Cardiac muscle cell (in vitro differentiated cells and primary cell): Measurements from ENCODE around the gene IL17RE. TPM values are rescaled to one million over a fixed set of nuclear protein-coding genes. Genes with fewer than 3 reads are reported as not detected.

Experiments
- DNase-seq, 2 donors: peaks; one replicate each; pipeline versions ENCODE4 v3.0.0 to v3.0.0-alpha.2; 2010 to 2017; ENCODE audit warnings: low read depth in 1 of 2, low spot score in 1 of 2
- H3K27ac ChIP-seq: fragments of 200-600 bp; sonication (generic); 2 replicates; pipeline ENCODE4 v1.5.1; 2016
- H3K27me3 ChIP-seq: fragments of 200-600 bp; sonication (generic); 2 replicates; pipeline ENCODE4 v1.6.0; 2016; ENCODE audit warnings: control low read depth
- H3K36me3 ChIP-seq: fragments of 200-600 bp; sonication (generic); 2 replicates; pipeline ENCODE4 v1.5.1; 2016; ENCODE audit warnings: control low read depth
- H3K4me1 ChIP-seq: fragments of 200-600 bp; sonication (generic); 2 replicates; pipeline ENCODE4 v1.8.1; 2017; ENCODE audit warnings: low read depth, mild to moderate bottlenecking, mixed run types
- H3K4me3 ChIP-seq: fragments of 200-600 bp; sonication (generic); 2 replicates; pipeline ENCODE4 v1.5.1; 2016; ENCODE audit warnings: mild to moderate bottlenecking
- H3K9me3 ChIP-seq: fragments of 200-600 bp; sonication (generic); 2 replicates; pipeline ENCODE4 v1.5.1; 2017; ENCODE audit warnings: low read depth, mild to moderate bottlenecking, control low read depth
- CTCF ChIP-seq: IDR thresholded peaks from 2 replicates; pipeline ENCODE4 v1.5.1; 2012; ENCODE audit warnings: low read depth, mild to moderate bottlenecking, low read length
- polyA plus RNA-seq: library from polyadenylated mRNA; unstranded; fragments of >200 nt; fragmentation: Nextera tagmentation; extraction: Ambion mirVana; gene quantifications from 2 replicates; pipeline ENCODE4 v1.2.1, GENCODE V29; 2016
- total RNA-seq: library from RNA; depleted of rRNA; stranded (reverse); fragments of >200 nt; gene quantifications from 2 replicates; pipeline ENCODE4 v1.2.3, GENCODE V29; 2016

IL17RE gene
- total and polyA plus RNA-seq, 2 experiments from 2014 or later, result 1.2 to 1.3 TPM

GRCh38 chr3:9913601-9914000 lies 11.0 kb downstream of the IL17RE start:
- Histone ChIP-seq H3K9me3 (no peaks in the 10 kb centered on the region), H3K4me3 (no peak overlapping the region), H3K27ac (no peak overlapping the region), H3K4me1 (peaks cover 22% of the 10 kb centered on the region), H3K27me3 (no peaks in the 10 kb centered on the region), H3K36me3 (no peaks in the 10 kb centered on the region)
- no peak for DNase-seq
- no peak for TF ChIP-seq CTCF

DNA sequence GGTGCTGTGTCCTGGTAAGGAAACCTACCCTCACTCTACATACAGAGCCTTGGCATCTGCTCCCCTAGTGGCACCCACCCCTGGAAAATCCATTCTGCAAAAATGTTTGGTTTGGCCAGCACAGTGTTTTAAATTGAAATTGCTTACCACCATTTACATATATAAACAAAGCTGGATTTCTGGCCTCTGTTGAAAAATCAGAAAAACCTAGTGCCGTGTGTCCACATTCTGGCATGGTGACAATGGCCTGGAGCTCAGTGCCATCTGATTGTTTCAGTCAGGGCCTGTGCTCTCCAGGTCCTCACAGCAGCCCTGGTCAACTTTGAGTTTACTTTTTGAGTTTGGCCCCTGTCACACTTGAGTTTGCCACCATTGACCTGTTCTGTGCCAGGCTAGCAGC lies 11.4 kb downstream of the IL17RE start:
- no peak overlapping the region for H3K4me3 ChIP-seq
- no peak for DNase-seq
- no peak for TF ChIP-seq CTCF
- no peaks in the 10 kb centered on the region for H3K36me3 ChIP-seq
- H3K9me3 ChIP-seq, result no peaks in the 10 kb centered on the region
- no peak overlapping the region for H3K27ac ChIP-seq
- H3K27me3 ChIP-seq, result no peaks in the 10 kb centered on the region
- peaks cover 22% of the 10 kb centered on the region for H3K4me1 ChIP-seq

DNA sequence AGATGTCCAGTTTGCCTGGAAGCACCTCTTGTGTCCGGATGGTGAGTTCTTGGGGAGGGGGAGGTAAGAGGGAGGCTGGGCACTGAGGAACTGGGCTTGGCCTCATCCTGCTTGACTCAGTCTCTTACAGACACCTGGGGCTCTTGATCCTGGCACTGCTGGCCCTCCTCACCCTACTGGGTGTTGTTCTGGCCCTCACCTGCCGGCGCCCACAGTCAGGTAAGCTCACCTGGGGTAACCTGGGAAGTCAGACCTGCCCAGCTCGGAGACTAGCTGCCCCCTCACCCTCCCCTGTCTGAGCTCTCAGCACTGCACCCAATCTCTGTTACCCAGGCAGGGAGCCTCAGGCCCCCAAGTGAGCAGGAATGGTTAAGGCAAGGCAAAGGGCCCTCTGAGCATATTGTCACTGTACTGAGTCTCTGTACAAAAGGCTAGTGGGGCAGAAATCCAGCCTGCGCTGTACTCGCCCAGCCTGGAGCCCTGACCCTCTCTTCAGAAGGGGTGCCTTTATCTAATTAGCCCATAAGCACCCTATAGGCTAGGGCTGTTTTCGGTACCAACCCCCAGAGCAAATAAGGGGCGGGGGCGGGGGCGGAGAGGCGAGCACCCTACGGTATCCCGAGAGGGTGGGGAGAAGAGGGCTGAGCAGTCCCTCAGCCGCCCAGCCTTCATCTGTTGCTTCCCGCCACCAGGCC lies 12.1 kb downstream of the IL17RE start:
- Histone ChIP-seq H3K27ac (peak overlapping the region; percentile 44), H3K4me3 (peak overlapping the region; percentile 27), H3K36me3 (no peaks in the 10 kb centered on the region), H3K9me3 (no peaks in the 10 kb centered on the region), H3K27me3 (no peaks in the 10 kb centered on the region), H3K4me1 (peaks cover 19% of the 10 kb centered on the region)
- TF ChIP-seq CTCF, result no peak
- no peak for DNase-seq

DNA sequence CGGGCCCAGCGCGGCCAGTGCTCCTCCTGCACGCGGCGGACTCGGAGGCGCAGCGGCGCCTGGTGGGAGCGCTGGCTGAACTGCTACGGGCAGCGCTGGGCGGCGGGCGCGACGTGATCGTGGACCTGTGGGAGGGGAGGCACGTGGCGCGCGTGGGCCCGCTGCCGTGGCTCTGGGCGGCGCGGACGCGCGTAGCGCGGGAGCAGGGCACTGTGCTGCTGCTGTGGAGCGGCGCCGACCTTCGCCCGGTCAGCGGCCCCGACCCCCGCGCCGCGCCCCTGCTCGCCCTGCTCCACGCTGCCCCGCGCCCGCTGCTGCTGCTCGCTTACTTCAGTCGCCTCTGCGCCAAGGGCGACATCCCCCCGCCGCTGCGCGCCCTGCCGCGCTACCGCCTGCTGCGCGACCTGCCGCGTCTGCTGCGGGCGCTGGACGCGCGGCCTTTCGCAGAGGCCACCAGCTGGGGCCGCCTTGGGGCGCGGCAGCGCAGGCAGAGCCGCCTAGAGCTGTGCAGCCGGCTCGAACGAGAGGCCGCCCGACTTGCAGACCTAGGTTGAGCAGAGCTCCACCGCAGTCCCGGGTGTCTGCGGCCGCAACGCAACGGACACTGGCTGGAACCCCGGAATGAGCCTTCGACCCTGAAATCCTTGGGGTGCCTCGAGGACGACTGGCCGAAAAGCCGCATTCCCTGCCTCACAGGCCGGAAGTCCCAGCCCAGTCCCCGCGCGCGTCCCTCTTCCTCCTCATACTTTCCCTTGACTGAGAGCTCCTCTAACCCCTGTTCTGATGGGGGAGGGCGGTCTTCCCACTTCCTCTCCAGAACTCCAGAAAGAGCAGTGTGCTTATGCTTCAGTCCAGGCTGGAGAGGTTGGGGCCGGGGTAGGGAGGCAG lies 12.8 kb downstream of the IL17RE start:
- no peaks in the 10 kb centered on the region for H3K9me3 ChIP-seq
- H3K4me1 ChIP-seq, result peaks cover 16% of the 10 kb centered on the region
- peak overlapping the region; percentile 27 for H3K4me3 ChIP-seq
- peak; percentile 71 to 73 for DNase-seq
- peak; percentile 54 for TF ChIP-seq CTCF
- H3K36me3 ChIP-seq, result no peaks in the 10 kb centered on the region
- peak overlapping the region; percentile 44 for H3K27ac ChIP-seq
- no peaks in the 10 kb centered on the region for H3K27me3 ChIP-seq

GRCh38 chr3:9916346-9916733 lies 13.7 kb downstream of the IL17RE start:
- peak overlapping the region; percentile 2 for H3K4me3 ChIP-seq
- peaks cover 16% of the 10 kb centered on the region for H3K4me1 ChIP-seq
- H3K9me3 ChIP-seq, result no peaks in the 10 kb centered on the region
- no peaks in the 10 kb centered on the region for H3K27me3 ChIP-seq
- H3K27ac ChIP-seq, result peak overlapping the region; percentile 52
- peak in 1 of 2 donors; percentile 54 for DNase-seq
- TF ChIP-seq CTCF, result no peak
- peaks cover 2% of the 10 kb centered on the region for H3K36me3 ChIP-seq
